Measurements from ENCODE around the gene SLC29A1. TPM values are rescaled to one million over a fixed set of nuclear protein-coding genes. Genes with fewer than 3 reads are reported as not detected.

SLC29A1 gene
- total RNA-seq, 1 donor from 2014 or later = 59.8 TPM

DNA sequence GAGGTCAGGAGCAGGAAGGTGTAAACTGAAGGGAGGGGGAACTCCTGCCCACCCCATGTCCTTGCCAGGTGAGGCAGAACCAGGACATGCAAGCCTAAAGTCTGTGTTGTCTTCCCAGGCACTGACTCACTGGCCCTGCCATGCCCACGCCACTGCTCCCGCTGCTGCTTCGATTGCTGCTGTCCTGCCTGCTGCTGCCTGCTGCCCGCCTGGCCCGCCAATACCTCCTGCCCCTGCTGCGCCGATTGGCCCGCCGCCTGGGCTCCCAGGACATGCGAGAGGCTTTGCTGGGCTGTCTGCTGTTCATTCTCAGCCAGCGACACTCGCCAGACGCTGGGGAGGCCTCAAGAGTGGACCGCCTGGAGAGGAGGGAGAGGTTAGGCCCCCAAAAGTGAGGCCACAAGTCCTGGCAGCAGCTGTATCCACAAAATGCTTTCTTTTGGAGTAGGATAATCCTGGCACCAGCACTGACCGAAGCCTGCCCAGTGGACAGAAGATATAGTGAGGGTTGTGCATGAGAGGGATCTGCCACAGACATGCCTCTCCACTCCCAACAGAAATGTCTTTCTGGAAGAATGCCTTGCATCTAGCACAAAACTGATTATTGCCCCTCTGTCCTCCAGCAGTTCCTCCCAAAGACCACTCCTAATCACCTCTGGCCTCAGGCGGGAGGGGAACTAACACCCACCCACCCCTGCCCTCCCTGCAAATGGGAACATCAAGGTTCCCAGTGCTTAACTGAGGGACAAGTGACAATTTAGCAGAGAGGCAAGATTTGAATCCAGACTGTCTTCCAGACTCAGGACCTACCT lies 5.9 kb upstream of the SLC29A1 start:
- Histone ChIP-seq H3K27ac (peak overlapping the region; percentile 84), H3K36me3 (no peaks in the 10 kb centered on the region), H3K9me3 (no peaks in the 10 kb centered on the region), H3K4me1 (peaks cover 49% of the 10 kb centered on the region), H3K4me3 (no peak overlapping the region), H3K27me3 (no peaks in the 10 kb centered on the region)
- intact Hi-C loops (cut with DNase I) = no loop called here
- TF ChIP-seq, protein P1, sequence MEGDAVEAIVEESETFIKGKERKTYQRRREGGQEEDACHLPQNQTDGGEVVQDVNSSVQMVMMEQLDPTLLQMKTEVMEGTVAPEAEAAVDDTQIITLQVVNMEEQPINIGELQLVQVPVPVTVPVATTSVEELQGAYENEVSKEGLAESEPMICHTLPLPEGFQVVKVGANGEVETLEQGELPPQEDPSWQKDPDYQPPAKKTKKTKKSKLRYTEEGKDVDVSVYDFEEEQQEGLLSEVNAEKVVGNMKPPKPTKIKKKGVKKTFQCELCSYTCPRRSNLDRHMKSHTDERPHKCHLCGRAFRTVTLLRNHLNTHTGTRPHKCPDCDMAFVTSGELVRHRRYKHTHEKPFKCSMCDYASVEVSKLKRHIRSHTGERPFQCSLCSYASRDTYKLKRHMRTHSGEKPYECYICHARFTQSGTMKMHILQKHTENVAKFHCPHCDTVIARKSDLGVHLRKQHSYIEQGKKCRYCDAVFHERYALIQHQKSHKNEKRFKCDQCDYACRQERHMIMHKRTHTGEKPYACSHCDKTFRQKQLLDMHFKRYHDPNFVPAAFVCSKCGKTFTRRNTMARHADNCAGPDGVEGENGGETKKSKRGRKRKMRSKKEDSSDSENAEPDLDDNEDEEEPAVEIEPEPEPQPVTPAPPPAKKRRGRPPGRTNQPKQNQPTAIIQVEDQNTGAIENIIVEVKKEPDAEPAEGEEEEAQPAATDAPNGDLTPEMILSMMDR (IDR thresholded peaks at IDR 0.05) = no peak
- ATAC-seq (no peak), DNase-seq (peak; percentile 75)

DNA sequence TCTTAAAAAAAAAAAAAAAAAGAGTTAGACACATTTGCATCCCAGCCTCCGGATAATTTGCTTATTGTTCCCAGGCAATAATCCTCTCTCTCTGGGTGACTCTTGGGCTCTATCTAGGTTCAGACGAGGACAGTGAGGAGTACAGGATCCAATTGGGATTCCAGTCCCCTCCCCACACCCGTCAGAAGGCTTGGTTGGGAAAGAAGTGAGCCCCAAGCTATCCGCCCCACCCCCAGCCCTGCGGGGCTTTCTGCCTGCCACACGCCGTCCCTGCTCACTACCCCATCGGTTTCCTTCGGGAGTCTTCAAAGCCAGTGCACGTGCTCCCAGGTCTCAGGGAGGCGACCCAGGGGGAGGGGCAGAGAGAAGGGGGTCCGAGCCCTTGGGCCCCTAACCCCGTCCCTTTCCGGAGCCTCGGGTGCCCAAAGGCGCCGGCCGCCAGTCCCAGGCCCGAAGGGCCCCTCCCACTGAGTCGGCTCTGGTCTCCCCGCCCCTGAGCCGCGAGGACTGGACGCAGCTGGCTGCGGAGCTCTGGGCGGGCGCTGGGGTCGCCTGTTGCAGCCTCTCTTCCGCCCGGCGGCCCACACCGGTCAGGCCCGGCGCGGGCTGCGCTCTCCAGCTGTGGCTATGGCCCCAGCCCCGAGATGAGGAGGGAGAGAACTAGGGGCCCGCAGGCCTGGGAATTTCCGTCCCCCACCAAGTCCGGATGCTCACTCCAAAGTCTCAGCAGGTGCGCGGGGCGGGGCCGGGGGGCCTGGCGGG lies 4.2 kb upstream of the SLC29A1 start:
- intact Hi-C loops (cut with DNase I) = no loop called here
- peak; percentile 80 for ATAC-seq
- TF ChIP-seq, protein P1 (IDR thresholded peaks at IDR 0.05) = no peak
- H3K4me3 ChIP-seq = peak overlapping the region; percentile 62
- H3K27me3 ChIP-seq = no peaks in the 10 kb centered on the region
- H3K36me3 ChIP-seq = no peaks in the 10 kb centered on the region
- peaks cover 60% of the 10 kb centered on the region for H3K4me1 ChIP-seq
- DNase-seq = peak; percentile 94
- peak overlapping the region; percentile 84 for H3K27ac ChIP-seq
- H3K9me3 ChIP-seq = no peaks in the 10 kb centered on the region

DNA sequence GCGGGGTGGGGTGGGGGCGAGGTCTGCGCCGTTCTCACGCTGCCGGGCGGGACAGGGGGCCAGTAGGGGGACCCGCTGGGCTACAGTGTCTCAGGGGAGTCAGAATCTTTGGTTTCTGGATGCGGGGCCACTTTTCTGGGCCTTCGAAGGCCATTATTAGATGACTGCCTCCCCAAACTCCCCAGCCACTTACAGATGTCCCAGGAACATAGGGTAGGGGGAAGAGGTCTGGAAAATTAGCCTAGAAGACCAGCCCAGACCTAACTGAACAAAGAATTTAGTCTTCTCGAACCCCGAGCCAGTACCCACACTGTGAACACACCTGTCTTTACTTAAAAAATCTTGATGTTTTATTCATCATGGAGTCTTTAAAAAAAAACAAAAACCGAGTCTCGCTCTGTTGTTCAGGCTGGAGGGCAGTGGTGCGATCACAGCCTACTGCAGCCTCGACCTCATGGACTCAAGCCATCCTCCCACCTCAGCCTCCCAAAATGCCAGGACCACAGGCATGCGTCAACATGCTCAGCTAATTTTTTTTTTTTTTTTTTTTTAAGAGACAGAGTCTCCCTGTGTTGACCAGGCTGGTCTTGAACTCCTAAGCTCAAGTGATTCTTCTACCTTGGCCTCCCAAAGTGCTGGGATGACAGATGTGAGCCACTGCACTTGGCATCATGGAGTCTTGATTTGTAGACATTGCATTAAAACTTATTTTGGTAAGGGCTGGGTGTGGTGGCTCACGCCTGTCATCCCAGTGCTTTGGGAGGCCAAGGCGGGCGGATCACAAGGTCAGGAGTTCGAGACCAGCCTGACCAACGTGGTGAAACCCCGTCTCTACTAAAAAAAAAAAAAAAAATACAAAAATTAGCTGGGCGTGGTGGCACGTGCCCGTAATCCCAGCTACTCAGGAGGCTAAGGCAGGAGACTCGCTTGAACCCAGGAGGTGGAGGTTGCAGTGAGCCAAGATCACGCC lies 3.3 kb upstream of the SLC29A1 start:
- Histone ChIP-seq H3K36me3 (no peaks in the 10 kb centered on the region), H3K27me3 (no peaks in the 10 kb centered on the region), H3K27ac (peak overlapping the region; percentile 84), H3K9me3 (no peaks in the 10 kb centered on the region), H3K4me3 (peak overlapping the region; percentile 62), H3K4me1 (peaks cover 66% of the 10 kb centered on the region)
- intact Hi-C loops (cut with DNase I) = no loop called here
- ATAC-seq (no peak), DNase-seq (no peak)
- TF ChIP-seq, protein P1 (IDR thresholded peaks at IDR 0.05) = peak; percentile 3

DNA sequence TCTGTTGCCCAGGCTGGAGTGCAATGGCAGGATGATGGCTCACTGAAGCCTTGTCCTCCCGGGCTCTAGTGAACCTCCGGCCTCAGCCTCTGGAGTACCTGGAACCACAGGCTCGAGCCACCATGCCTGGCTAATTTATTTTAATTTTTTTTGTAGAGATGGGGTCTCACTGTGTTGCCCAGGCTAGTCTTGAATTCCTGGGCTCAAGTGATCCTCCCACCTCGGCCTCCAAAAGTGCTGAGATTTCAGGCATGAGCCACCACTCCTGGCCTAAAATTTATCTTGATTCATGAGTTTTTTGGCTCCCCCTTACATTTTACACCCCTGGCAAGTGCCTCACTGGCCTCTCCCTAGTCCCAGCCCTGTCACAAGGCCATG lies 2.5 kb upstream of the SLC29A1 start:
- Histone ChIP-seq H3K4me1 (peaks cover 66% of the 10 kb centered on the region), H3K4me3 (no peak overlapping the region), H3K27me3 (no peaks in the 10 kb centered on the region), H3K27ac (peak overlapping the region; percentile 84), H3K36me3 (no peaks in the 10 kb centered on the region), H3K9me3 (no peaks in the 10 kb centered on the region)
- TF ChIP-seq, protein P1 (IDR thresholded peaks at IDR 0.05) = no peak
- DNase-seq (no peak), ATAC-seq (no peak)
- intact Hi-C loops (cut with DNase I) = no loop called here

DNA sequence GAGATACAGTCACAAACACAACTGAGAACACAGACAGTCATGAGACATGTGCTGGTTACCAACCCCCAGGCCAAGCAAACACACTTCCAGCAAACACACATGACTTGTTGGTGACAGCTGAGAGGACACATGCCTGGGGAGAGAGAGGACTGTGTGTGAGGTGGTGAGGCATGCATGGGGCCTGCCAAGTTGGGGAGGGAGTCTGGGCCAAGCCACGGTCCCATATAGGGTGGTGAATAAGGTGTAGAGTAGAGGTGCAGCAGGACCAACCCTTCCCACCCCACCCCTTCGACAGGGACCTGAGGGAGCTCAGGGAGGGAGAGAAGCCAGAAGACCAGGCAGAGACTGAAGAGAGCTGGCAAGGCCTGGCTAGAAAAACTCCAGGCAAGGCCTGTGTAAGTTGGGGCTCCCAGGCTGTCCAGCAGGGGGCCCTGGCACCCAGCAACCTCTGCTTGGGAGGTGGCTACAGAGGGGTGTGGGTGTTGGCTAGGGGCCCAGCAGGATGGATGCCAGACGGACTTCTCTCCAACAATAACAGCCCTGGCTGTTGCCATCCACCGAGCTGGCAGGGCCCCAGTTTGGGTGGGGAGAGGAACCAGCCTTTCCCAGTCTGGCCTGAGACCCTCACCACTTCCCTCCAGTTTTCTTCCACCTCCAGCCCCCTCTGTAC lies 2.0 kb upstream of the SLC29A1 start:
- intact Hi-C loops (cut with DNase I) = no loop called here
- no peaks in the 10 kb centered on the region for H3K9me3 ChIP-seq
- H3K4me1 ChIP-seq = peaks cover 72% of the 10 kb centered on the region
- DNase-seq (peak; percentile 94), ATAC-seq (peak; percentile 72)
- H3K27me3 ChIP-seq = no peaks in the 10 kb centered on the region
- TF ChIP-seq, protein P1 (IDR thresholded peaks at IDR 0.05) = peak; percentile 86
- no peaks in the 10 kb centered on the region for H3K36me3 ChIP-seq
- H3K27ac ChIP-seq = peak overlapping the region; percentile 84
- peak overlapping the region; percentile 26 for H3K4me3 ChIP-seq
